ENCODE data around the gene LRRC2.

GRCh38 chr3:46565077-46565476, 1.0 kb downstream of the LRRC2 start:
- no peak for TF ChIP-seq POLR2A (IDR thresholded peaks at IDR 0.05)
- TF ChIP-seq, protein P1, sequence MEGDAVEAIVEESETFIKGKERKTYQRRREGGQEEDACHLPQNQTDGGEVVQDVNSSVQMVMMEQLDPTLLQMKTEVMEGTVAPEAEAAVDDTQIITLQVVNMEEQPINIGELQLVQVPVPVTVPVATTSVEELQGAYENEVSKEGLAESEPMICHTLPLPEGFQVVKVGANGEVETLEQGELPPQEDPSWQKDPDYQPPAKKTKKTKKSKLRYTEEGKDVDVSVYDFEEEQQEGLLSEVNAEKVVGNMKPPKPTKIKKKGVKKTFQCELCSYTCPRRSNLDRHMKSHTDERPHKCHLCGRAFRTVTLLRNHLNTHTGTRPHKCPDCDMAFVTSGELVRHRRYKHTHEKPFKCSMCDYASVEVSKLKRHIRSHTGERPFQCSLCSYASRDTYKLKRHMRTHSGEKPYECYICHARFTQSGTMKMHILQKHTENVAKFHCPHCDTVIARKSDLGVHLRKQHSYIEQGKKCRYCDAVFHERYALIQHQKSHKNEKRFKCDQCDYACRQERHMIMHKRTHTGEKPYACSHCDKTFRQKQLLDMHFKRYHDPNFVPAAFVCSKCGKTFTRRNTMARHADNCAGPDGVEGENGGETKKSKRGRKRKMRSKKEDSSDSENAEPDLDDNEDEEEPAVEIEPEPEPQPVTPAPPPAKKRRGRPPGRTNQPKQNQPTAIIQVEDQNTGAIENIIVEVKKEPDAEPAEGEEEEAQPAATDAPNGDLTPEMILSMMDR (IDR thresholded peaks at IDR 0.05): no peak
